Measurements from ENCODE around the gene DNAJC1. TPM values are rescaled to one million over a fixed set of nuclear protein-coding genes. Genes with fewer than 3 reads are reported as not detected.

The DNAJC1 gene
- total and polyA plus RNA-seq, 4 donors, result 21.2 to 48.1 (median 32.5) TPM

DNA sequence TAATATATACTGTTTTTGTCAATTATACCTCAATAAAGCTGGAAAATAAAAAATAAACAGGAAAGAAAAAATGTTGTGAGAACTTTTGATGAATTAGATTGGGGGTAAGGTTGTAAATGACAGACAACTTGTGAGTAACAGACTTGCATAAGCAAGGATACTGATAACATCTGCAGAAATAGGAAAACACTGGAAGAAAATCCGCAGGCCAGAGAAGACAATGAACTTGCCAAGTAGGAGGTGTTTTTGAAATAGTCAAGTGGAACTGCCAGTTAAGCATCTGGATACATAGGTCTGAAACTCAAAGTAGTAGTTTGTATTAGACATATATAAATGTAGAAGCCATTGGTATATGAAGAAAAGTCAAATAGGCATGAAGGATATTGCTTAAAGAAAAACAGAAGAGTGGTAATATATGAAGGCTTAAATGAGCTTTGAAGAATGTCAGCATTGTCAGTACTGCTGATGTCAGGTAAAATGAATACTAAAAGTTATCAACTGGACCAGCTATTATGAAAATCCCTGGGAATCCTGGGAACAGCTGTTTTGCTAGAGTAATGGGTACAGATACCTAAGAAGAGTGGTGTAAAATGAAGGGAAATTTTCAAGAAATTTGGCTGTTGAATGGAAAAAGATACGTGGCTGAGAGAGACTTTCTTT, 58.7 kb downstream of the DNAJC1 start:
- H3K27me3 ChIP-seq (ENCODE audit: control insufficient read depth in 4 of 4, insufficient read depth in 4 of 4, low read length in 3 of 4), result no peaks in the 10 kb centered on the region

DNA sequence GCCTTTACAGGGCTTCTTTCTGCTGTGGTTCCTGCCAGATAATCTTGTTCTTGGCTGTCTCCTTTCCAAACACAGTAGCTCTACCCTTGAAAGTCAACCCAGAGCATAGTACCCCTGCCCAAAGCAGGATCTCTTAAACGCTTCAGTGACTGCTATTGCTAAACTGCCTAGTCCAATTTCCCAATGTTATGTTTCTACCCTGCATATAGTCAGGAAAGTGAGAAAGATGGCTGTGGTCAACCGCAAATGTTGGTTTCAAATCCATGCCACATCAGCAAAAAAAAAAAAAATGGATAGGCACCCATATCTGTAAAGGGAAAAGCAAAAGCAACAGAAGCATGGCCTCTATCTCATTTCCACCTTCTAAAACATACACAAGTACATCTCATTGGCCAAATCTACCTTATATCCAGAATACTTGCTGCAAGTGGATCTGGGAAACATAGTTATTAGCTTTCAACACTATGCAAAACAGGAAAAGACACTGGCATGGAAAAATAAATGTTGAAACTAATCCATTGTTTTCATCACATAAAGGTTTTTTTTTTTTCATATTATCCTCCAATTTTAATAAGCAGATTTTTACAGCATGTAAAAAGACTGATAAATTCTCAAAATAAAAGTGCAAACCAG, 59.8 kb downstream of the DNAJC1 start:
- H3K9me3 ChIP-seq (ENCODE audit: control insufficient read depth in 4 of 4, low read length in 3 of 4), result no peaks in the 10 kb centered on the region
- no peak overlapping the region for H3K27ac ChIP-seq (ENCODE audit: low read depth in 1 of 2, low read length in 2 of 2)
- DNase-seq (ENCODE audit: low spot score), result no peak
- no peaks in the 10 kb centered on the region for H3K36me3 ChIP-seq (ENCODE audit: control insufficient read depth in 4 of 4, insufficient read depth in 3 of 4, low read depth in 1 of 4, low read length in 3 of 4)
- peaks cover 0 to 4% (median 1%) of the 10 kb centered on the region in 4 donors for H3K4me1 ChIP-seq (ENCODE audit: control insufficient read depth in 4 of 4, insufficient read depth in 4 of 4, low read length in 3 of 4)
- no peaks in the 10 kb centered on the region for H3K27me3 ChIP-seq (ENCODE audit: control insufficient read depth in 4 of 4, insufficient read depth in 4 of 4, low read length in 3 of 4)
- H3K4me3 ChIP-seq (ENCODE audit: low read depth in 1 of 3, low read length in 3 of 3), result no peak overlapping the region
- 88% methylated on average over 2 of the region's 2 CpGs for WGBS
- TF ChIP-seq RAD21 (IDR thresholded peaks at IDR 0.05) (no peak), NR2F2 (IDR thresholded peaks at IDR 0.05) (no peak), RXRA (IDR thresholded peaks at IDR 0.05) (no peak), HNF4G (IDR thresholded peaks at IDR 0.05) (no peak), YY1 (IDR thresholded peaks at IDR 0.05) (no peak)
- TF ChIP-seq, protein P1, sequence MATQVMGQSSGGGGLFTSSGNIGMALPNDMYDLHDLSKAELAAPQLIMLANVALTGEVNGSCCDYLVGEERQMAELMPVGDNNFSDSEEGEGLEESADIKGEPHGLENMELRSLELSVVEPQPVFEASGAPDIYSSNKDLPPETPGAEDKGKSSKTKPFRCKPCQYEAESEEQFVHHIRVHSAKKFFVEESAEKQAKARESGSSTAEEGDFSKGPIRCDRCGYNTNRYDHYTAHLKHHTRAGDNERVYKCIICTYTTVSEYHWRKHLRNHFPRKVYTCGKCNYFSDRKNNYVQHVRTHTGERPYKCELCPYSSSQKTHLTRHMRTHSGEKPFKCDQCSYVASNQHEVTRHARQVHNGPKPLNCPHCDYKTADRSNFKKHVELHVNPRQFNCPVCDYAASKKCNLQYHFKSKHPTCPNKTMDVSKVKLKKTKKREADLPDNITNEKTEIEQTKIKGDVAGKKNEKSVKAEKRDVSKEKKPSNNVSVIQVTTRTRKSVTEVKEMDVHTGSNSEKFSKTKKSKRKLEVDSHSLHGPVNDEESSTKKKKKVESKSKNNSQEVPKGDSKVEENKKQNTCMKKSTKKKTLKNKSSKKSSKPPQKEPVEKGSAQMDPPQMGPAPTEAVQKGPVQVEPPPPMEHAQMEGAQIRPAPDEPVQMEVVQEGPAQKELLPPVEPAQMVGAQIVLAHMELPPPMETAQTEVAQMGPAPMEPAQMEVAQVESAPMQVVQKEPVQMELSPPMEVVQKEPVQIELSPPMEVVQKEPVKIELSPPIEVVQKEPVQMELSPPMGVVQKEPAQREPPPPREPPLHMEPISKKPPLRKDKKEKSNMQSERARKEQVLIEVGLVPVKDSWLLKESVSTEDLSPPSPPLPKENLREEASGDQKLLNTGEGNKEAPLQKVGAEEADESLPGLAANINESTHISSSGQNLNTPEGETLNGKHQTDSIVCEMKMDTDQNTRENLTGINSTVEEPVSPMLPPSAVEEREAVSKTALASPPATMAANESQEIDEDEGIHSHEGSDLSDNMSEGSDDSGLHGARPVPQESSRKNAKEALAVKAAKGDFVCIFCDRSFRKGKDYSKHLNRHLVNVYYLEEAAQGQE (IDR thresholded peaks at IDR 0.05), result no peak
- H3K9ac ChIP-seq (ENCODE audit: low read depth in 1 of 2, low read length in 2 of 2), result no peak overlapping the region

More for the DNA sequence above, 58.7 kb downstream of the DNAJC1 start:
- H3K36me3 ChIP-seq (ENCODE audit: control insufficient read depth in 4 of 4, insufficient read depth in 3 of 4, low read depth in 1 of 4, low read length in 3 of 4), result no peaks in the 10 kb centered on the region
- no peak overlapping the region for H3K9ac ChIP-seq (ENCODE audit: low read depth in 1 of 2, low read length in 2 of 2)
- H3K9me3 ChIP-seq (ENCODE audit: control insufficient read depth in 4 of 4, low read length in 3 of 4), result no peaks in the 10 kb centered on the region
- H3K4me3 ChIP-seq (ENCODE audit: low read depth in 1 of 3, low read length in 3 of 3), result no peak overlapping the region
- peaks cover 0 to 3% (median 0%) of the 10 kb centered on the region in 4 donors for H3K4me1 ChIP-seq (ENCODE audit: control insufficient read depth in 4 of 4, insufficient read depth in 4 of 4, low read length in 3 of 4)
- no peak overlapping the region for H3K27ac ChIP-seq (ENCODE audit: low read depth in 1 of 2, low read length in 2 of 2)
- no peak for DNase-seq (ENCODE audit: low spot score)
- WGBS, result 82% methylated on average over 2 of the region's 2 CpGs
- no peak for TF ChIP-seq HNF4A (conservative IDR thresholded peaks at IDR 0.05)

DNA sequence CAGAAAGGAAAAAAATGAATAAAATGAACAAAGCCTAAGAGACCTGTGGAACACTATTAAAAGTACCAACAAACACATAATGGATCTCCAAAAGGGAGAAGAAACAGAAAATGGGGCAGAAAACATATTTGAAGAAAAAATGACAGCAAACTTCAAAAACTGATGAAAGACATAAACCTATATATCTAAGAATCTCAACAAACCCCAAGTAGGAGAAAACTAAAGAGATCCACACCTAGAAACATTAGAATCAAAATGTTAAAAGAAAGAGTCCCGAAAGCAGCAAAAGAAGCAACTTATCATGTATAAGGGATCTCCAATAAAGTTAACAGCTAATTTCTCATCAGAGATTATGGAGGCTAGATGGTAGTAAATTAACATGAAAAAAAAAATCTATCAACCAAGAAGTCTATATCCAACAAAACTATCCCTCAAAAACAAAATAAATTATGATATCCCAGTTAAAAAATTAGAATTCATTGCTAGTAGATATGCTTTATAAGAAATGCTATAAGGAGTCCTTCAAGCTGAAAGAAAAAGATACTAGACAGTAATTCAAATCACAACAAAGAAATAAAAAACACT, 68.0 kb downstream of the DNAJC1 start:
- Histone ChIP-seq H3K27ac (ENCODE audit: low read depth in 1 of 2, low read length in 2 of 2) (no peak overlapping the region), H3K27me3 (ENCODE audit: control insufficient read depth in 4 of 4, insufficient read depth in 4 of 4, low read length in 3 of 4) (no peaks in the 10 kb centered on the region), H3K9ac (ENCODE audit: low read depth in 1 of 2, low read length in 2 of 2) (no peak overlapping the region), H3K4me1 (ENCODE audit: control insufficient read depth in 4 of 4, insufficient read depth in 4 of 4, low read length in 3 of 4) (peaks cover 0 to 4% (median 0%) of the 10 kb centered on the region in 4 donors), H3K36me3 (ENCODE audit: control insufficient read depth in 4 of 4, insufficient read depth in 3 of 4, low read depth in 1 of 4, low read length in 3 of 4) (no peaks in the 10 kb centered on the region), H3K9me3 (ENCODE audit: control insufficient read depth in 4 of 4, low read length in 3 of 4) (peaks cover 0 to 8% (median 5%) of the 10 kb centered on the region in 4 donors), H3K4me3 (ENCODE audit: low read depth in 1 of 3, low read length in 3 of 3) (peak overlapping the region in 1 of 3 donors; percentile 15)
- 99% methylated on average over 1 of the region's 1 CpG for WGBS
- no peak for DNase-seq (ENCODE audit: low spot score)
- TF ChIP-seq MAX (IDR thresholded peaks at IDR 0.05) (no peak), EGR1 (IDR thresholded peaks at IDR 0.05; ENCODE audit: low read depth in 2 of 2) (no peak), TAF1 (conservative IDR thresholded peaks at IDR 0.05) (no peak)
- TF ChIP-seq, protein P2, sequence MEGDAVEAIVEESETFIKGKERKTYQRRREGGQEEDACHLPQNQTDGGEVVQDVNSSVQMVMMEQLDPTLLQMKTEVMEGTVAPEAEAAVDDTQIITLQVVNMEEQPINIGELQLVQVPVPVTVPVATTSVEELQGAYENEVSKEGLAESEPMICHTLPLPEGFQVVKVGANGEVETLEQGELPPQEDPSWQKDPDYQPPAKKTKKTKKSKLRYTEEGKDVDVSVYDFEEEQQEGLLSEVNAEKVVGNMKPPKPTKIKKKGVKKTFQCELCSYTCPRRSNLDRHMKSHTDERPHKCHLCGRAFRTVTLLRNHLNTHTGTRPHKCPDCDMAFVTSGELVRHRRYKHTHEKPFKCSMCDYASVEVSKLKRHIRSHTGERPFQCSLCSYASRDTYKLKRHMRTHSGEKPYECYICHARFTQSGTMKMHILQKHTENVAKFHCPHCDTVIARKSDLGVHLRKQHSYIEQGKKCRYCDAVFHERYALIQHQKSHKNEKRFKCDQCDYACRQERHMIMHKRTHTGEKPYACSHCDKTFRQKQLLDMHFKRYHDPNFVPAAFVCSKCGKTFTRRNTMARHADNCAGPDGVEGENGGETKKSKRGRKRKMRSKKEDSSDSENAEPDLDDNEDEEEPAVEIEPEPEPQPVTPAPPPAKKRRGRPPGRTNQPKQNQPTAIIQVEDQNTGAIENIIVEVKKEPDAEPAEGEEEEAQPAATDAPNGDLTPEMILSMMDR (IDR thresholded peaks at IDR 0.05; ENCODE audit: low read depth, low read length, missing input control), result no peak

Data from liver (tissue), 9 donors.